ENCODE results near the gene PSORS1C1. TPM values are rescaled to one million over a fixed set of nuclear protein-coding genes. Genes with fewer than 3 reads are reported as not detected.

PSORS1C1 gene
- total RNA-seq, 1 donor from 2014 or later, result 0.93 TPM

- no peak for TF ChIP-seq CTCF (IDR thresholded peaks at IDR 0.05)
- ATAC-seq (ENCODE audit: low read depth) (no peak), DNase-seq (no peak)
- CTCF ChIA-PET, result no interaction called here
- no peak overlapping the region for H3K27ac Mint-ChIP-seq
- no peaks in the 10 kb centered on the region for H3K27me3 Mint-ChIP-seq
- H3K4me1 Mint-ChIP-seq, result no peaks in the 10 kb centered on the region
- H3K9me3 Mint-ChIP-seq, result no peaks in the 10 kb centered on the region
- intact Hi-C loops (cut with micrococcal nuclease), result no loop called here
- H3K4me3 Mint-ChIP-seq, result no peak overlapping the region
- POLR2A ChIA-PET, result interaction anchor here (0.5 kb wide), 1 partner anchor 21 kb away, joined by 4 read pairs; no protein-coding TSS in a partner anchor
- H3K36me3 Mint-ChIP-seq (ENCODE audit: low read depth), result no peaks in the 10 kb centered on the region
Observed at GRCh38 chr6:31170987-31171671, 56.5 kb downstream of the PSORS1C1 start.

- ChIA-PET POLR2A (interaction anchor here (0.6 kb wide), 1 partner anchor 26 kb away, joined by 3 read pairs; no protein-coding TSS in a partner anchor), CTCF (interaction anchor here (0.6 kb wide), 1 partner anchor 192 kb away, joined by 3 read pairs; no protein-coding TSS in a partner anchor)
- Mint-ChIP-seq H3K27me3 (no peaks in the 10 kb centered on the region), H3K4me3 (no peak overlapping the region), H3K27ac (no peak overlapping the region), H3K36me3 (ENCODE audit: low read depth) (no peaks in the 10 kb centered on the region), H3K4me1 (no peaks in the 10 kb centered on the region), H3K9me3 (no peaks in the 10 kb centered on the region)
- no peak for TF ChIP-seq CTCF (IDR thresholded peaks at IDR 0.05)
- intact Hi-C loops (cut with micrococcal nuclease), result no loop called here
- ATAC-seq (ENCODE audit: low read depth) (no peak), DNase-seq (no peak)
Observed at GRCh38 chr6:31171931-31172905, 57.6 kb downstream of the PSORS1C1 start.

GRCh38 chr6:31172973-31173384 is 58.4 kb downstream of the PSORS1C1 start:
- POLR2A ChIA-PET, result no interaction called here
- Mint-ChIP-seq H3K9me3 (no peaks in the 10 kb centered on the region), H3K36me3 (ENCODE audit: low read depth) (no peaks in the 10 kb centered on the region), H3K4me1 (no peaks in the 10 kb centered on the region), H3K27ac (no peak overlapping the region), H3K4me3 (no peak overlapping the region), H3K27me3 (no peaks in the 10 kb centered on the region)
- CTCF ChIA-PET, result interaction anchor here (0.6 kb wide), 2 partner anchors 19 to 191 kb away, joined by 3 read pairs; no protein-coding TSS in a partner anchor
- ATAC-seq (ENCODE audit: low read depth) (no peak), DNase-seq (no peak)
- no peak for TF ChIP-seq CTCF (IDR thresholded peaks at IDR 0.05)
- intact Hi-C loops (cut with micrococcal nuclease), result no loop called here

DNA sequence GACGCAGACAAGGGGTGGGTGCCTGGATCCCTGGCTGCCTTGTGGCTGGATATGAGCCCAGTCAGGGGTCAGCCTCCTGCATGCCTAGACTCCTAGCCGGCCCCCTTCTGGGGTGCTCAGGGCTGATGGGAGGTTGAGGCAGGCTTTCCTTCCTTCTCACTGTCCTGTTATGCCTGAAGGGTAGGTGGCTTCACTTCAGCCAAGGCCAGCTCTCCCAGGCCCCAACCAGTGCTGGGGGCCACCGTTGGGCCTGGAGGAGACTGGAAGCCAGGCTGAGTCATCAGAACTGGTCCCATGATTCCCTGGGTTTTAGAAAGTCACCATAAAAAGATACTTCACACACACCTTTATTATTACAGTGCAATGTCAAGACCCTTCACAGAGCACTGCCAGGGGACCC is 58.8 kb downstream of the PSORS1C1 start:
- no peak overlapping the region for H3K27ac Mint-ChIP-seq
- peaks cover 1% of the 10 kb centered on the region for H3K4me1 Mint-ChIP-seq
- CTCF ChIA-PET, result interaction anchor here (0.6 kb wide), 1 partner anchor 19 kb away, joined by 3 read pairs; no protein-coding TSS in a partner anchor
- no peak for TF ChIP-seq CTCF (IDR thresholded peaks at IDR 0.05)
- H3K4me3 Mint-ChIP-seq, result no peak overlapping the region
- intact Hi-C loops (cut with micrococcal nuclease), result no loop called here
- DNase-seq (no peak), ATAC-seq (ENCODE audit: low read depth) (no peak)
- no peaks in the 10 kb centered on the region for H3K36me3 Mint-ChIP-seq (ENCODE audit: low read depth)
- POLR2A ChIA-PET, result no interaction called here
- no peaks in the 10 kb centered on the region for H3K27me3 Mint-ChIP-seq
- no peaks in the 10 kb centered on the region for H3K9me3 Mint-ChIP-seq

DNA sequence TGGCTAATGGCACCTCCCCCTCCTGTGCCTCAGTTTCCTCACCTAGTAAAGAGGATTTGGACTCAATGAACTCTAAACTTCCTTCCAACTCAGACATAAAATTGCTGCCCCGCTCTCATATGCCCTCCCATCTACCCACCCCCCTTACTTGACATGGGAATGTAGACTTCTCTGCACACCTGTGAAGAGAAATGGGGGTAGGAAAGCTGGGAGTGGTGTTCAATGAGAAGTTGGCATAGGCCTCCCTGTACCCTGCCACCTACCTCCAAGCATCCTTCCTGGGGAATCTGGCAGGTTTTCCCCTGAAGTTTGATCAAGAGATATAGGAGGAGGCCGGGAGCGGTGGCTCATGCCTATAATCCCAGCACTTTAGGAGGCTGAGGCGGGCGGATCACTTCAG is 59.8 kb downstream of the PSORS1C1 start:
- CTCF ChIA-PET, result interaction anchor here (1.2 kb wide), 1 partner anchor 192 kb away, joined by 3 read pairs; no protein-coding TSS in a partner anchor
- no peaks in the 10 kb centered on the region for H3K27me3 Mint-ChIP-seq
- H3K4me1 Mint-ChIP-seq, result peaks cover 8% of the 10 kb centered on the region
- no peak for ATAC-seq (ENCODE audit: low read depth)
- H3K9me3 Mint-ChIP-seq, result no peaks in the 10 kb centered on the region
- H3K36me3 Mint-ChIP-seq (ENCODE audit: low read depth), result no peaks in the 10 kb centered on the region
- intact Hi-C loops (cut with micrococcal nuclease), result no loop called here
- no peak overlapping the region for H3K27ac Mint-ChIP-seq
- POLR2A ChIA-PET, result no interaction called here
- no peak for DNase-seq
- no peak for TF ChIP-seq CTCF (IDR thresholded peaks at IDR 0.05)
- no peak overlapping the region for H3K4me3 Mint-ChIP-seq

All from activated B cell treated with CpG ODN at 0.5 μM for 24 hours (primary cell).